Keratinocyte (primary cell): ENCODE data around the gene CRIM1. TPM values are rescaled to one million over a fixed set of nuclear protein-coding genes. Genes with fewer than 3 reads are reported as not detected.

Experiments used
- DNase-seq: peaks from one replicate; pipeline ENCODE4 v3.0.0-alpha.2; 2011; ENCODE audit warnings: low read depth, missing footprints, low spot score
- FAIRE-seq: peaks from 2 replicates; lab custom pipeline; 2011; peaks lifted over from hg19 to GRCh38; lab: Jason Lieb, UNC
- H2AFZ ChIP-seq: 2 replicates; pipeline ENCODE4 v1.6.0; 2012; ENCODE audit warnings: low read length, control low read depth, inconsistent platforms; ENCODE audit not compliant: control insufficient read depth
- H3K27ac ChIP-seq: 2 replicates; pipeline ENCODE4 v1.5.1; 2011; ENCODE audit warnings: low read length; ENCODE audit not compliant: control insufficient read depth, insufficient read depth
- H3K27me3 ChIP-seq: 3 replicates; pipeline ENCODE4 v1.6.0; 2011; ENCODE audit warnings: low read length; ENCODE audit not compliant: control insufficient read depth, insufficient read depth; ENCODE audit errors: extremely low read depth
- H3K36me3 ChIP-seq, 2 experiments: 2 replicates in 1 of 2; 3 replicates in 1 of 2; pipeline ENCODE4 v1.5.1; 2011; ENCODE audit warnings: low read length in 2 of 2, mild to moderate bottlenecking in 1 of 2; ENCODE audit not compliant: control insufficient read depth in 2 of 2, insufficient read depth in 2 of 2; ENCODE audit errors: extremely low read depth in 1 of 2
- H3K4me1 ChIP-seq: 3 replicates; pipeline ENCODE4 v1.5.1; 2011; ENCODE audit warnings: low read length; ENCODE audit not compliant: control insufficient read depth, insufficient read depth; ENCODE audit errors: extremely low read depth
- H3K4me2 ChIP-seq: 3 replicates; pipeline ENCODE4 v1.6.0; 2011; ENCODE audit warnings: low read depth, low read length; ENCODE audit not compliant: control insufficient read depth, insufficient read depth; ENCODE audit errors: extremely low read depth
- H3K4me3 ChIP-seq, 3 experiments: fragments of 200-600 bp in 1 of 3; sonication (generic) in 1 of 3; 2 replicates in 2 of 3; 3 replicates in 1 of 3; pipeline ENCODE4 v1.5.1; 2011 to 2016; ENCODE audit warnings: low read length in 3 of 3, mild to moderate bottlenecking in 3 of 3, control low read depth in 2 of 3, inconsistent platforms in 1 of 3, low read depth in 1 of 3, mixed read lengths in 1 of 3, mixed run types in 1 of 3, moderate library complexity in 1 of 3; ENCODE audit not compliant: control insufficient read depth in 2 of 3, insufficient read depth in 2 of 3; ENCODE audit errors: extremely low read depth in 1 of 3
- H3K79me2 ChIP-seq: 2 replicates; pipeline ENCODE4 v1.6.0; 2012; ENCODE audit warnings: low read length; ENCODE audit not compliant: control insufficient read depth, insufficient read depth
- H3K9ac ChIP-seq: 3 replicates; pipeline ENCODE4 v1.6.0; 2011; ENCODE audit warnings: low read length; ENCODE audit not compliant: control insufficient read depth, insufficient read depth; ENCODE audit errors: extremely low read depth
- H3K9me1 ChIP-seq: 3 replicates; pipeline ENCODE4 v1.6.0; 2011; ENCODE audit warnings: low read length; ENCODE audit not compliant: control insufficient read depth, insufficient read depth; ENCODE audit errors: extremely low read depth
- H3K9me3 ChIP-seq: 2 replicates; pipeline ENCODE4 v1.5.1; 2012; ENCODE audit warnings: low read depth, low read length; ENCODE audit not compliant: control insufficient read depth
- H4K20me1 ChIP-seq: 3 replicates; pipeline ENCODE4 v1.6.0; 2011; ENCODE audit warnings: low read length; ENCODE audit not compliant: control insufficient read depth, insufficient read depth; ENCODE audit errors: extremely low read depth
- CTCF ChIP-seq, 3 experiments: IDR thresholded peaks in 1 of 3; conservative IDR thresholded peaks in 1 of 3; optimal IDR thresholded peaks in 1 of 3; 2 replicates in 2 of 3; 3 replicates in 1 of 3; pipeline versions ENCODE3 to v1.5.1; 2011; ENCODE audit warnings: low read length in 3 of 3, mild to moderate bottlenecking in 3 of 3, moderate library complexity in 2 of 3, control low read depth in 1 of 3, inconsistent platforms in 1 of 3; ENCODE audit not compliant: insufficient read depth in 2 of 3; ENCODE audit errors: extremely low read depth in 1 of 3
- EZH2 ChIP-seq: IDR thresholded peaks from one replicate; pipeline ENCODE4 v1.6.1; 2012; ENCODE audit warnings: inconsistent platforms, mild to moderate bottlenecking, low read length, moderate library complexity
- dilution Hi-C: fragments of 300-500 bp; cut with MboI; formaldehyde crosslinking; loops from one replicate; pipeline ENCODE4 v1.7.0; 2020; ENCODE audit warnings: low sequenced_read_pairs; ENCODE audit not compliant: extremely low pct_ligation_motif_present
- polyA plus RNA-seq, 5 experiments: library from polyadenylated mRNA; depleted of rRNA in 3 of 5; stranded (reverse) in 3 of 5; stranded (forward) in 1 of 5; unstranded in 1 of 5; fragments of >200 nt; gene quantifications; 1 replicate in 1 of 5; 2 replicates in 3 of 5; 3 replicates in 1 of 5; pipeline versions ENCODE4 v1.2.1 to v1.2.3, GENCODE V29; 2011 to 2012; ENCODE audit warnings: missing spikeins in 2 of 5, low read depth in 1 of 5, low replicate concordance in 1 of 5

Gene CRIM1
- polyA plus RNA-seq, 1 donor (not counting 4 experiments of a cell fraction or from before 2014, with no cell fraction given), result 98.3 TPM

GRCh38 chr2:36452260-36452659 lies 96.7 kb downstream of the CRIM1 start:
- DNase-seq (no peak), FAIRE-seq (no peak)
- Histone ChIP-seq H3K9me3 (no peaks in the 10 kb centered on the region), H3K36me3 (peaks cover 25 to 35% of the 10 kb centered on the region in 2 experiments), H3K4me3 (no peak overlapping the region), H3K4me1 (peaks cover 29% of the 10 kb centered on the region), H4K20me1 (no peaks in the 10 kb centered on the region), H3K27ac (no peak overlapping the region), H3K9ac (no peak overlapping the region), H3K9me1 (no peaks in the 10 kb centered on the region), H3K4me2 (no peak overlapping the region), H2AFZ (no peak overlapping the region), H3K79me2 (peaks cover 60% of the 10 kb centered on the region), H3K27me3 (no peaks in the 10 kb centered on the region)
- dilution Hi-C loops, result no loop called here
- TF ChIP-seq EZH2 (no peak), CTCF (optimal IDR thresholded peaks at IDR 0.05 in 1 of 3, IDR thresholded peaks at IDR 0.05 in 1 of 3, conservative IDR thresholded peaks at IDR 0.05 in 1 of 3; ENCODE audit: extremely low read depth in 1 of 3, insufficient read depth in 2 of 3, low read length in 3 of 3) (no peak)

GRCh38 chr2:36453652-36454051 lies 98.1 kb downstream of the CRIM1 start:
- no peaks in the 10 kb centered on the region for H4K20me1 ChIP-seq
- no peak overlapping the region for H3K27ac ChIP-seq
- H3K4me2 ChIP-seq, result no peak overlapping the region
- no peak overlapping the region for H2AFZ ChIP-seq
- FAIRE-seq (no peak), DNase-seq (no peak)
- peaks cover 62% of the 10 kb centered on the region for H3K79me2 ChIP-seq
- TF ChIP-seq EZH2 (no peak), CTCF (optimal IDR thresholded peaks at IDR 0.05 in 1 of 3, IDR thresholded peaks at IDR 0.05 in 1 of 3, conservative IDR thresholded peaks at IDR 0.05 in 1 of 3; ENCODE audit: extremely low read depth in 1 of 3, insufficient read depth in 2 of 3, low read length in 3 of 3) (no peak)
- peaks cover 21 to 34% of the 10 kb centered on the region in 2 experiments for H3K36me3 ChIP-seq
- H3K4me1 ChIP-seq, result peaks cover 29% of the 10 kb centered on the region
- dilution Hi-C loops, result no loop called here
- no peaks in the 10 kb centered on the region for H3K27me3 ChIP-seq
- H3K4me3 ChIP-seq, result no peak overlapping the region
- H3K9me3 ChIP-seq, result no peaks in the 10 kb centered on the region
- no peaks in the 10 kb centered on the region for H3K9me1 ChIP-seq
- H3K9ac ChIP-seq, result no peak overlapping the region
